NCI-H1092 (cell line): ENCODE measurements around the gene GTF2A1.
A peak's percentile ranks its signal among the peaks of the same experiment; 100 is the strongest.
"Not testable (repeated sequence)": the region's sequence is repeated elsewhere in the genome, so short reads cannot be mapped to it uniquely, and the experiment has no call there.

Source experiments
- DNase-seq: peaks from one replicate; lab custom pipeline; 2025; lab: John Stamatoyannopoulos, UW

Gene GTF2A1

GRCh38 chr14:81220830-81221578 is at the start of gene GTF2A1:
Gene GTF2A1 (minus strand): TSS chr14:81220959. CDS start chr14:81220518, 441 bp downstream.
- peak; percentile 95 for DNase-seq

DNA sequence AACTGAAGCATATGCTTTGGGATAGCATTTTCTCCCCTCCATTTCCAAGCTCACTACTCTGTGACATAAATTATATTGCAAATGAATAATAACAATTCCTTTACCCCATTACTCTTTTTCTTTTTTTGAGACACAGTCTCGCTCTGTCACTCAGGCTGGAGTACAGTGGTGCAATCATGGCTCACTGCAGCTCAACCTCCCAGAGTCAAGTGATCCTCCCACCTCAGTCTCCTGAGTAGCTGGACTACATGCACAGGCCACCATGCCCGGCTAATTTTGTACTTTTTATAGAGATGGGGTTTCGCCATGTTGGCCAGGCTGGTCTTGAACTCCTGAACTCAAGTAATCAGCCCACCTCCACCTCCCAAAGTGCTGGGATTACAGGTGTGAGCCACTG is 49.2 kb upstream of the GTF2A1 start:
- DNase-seq: no peak

DNA sequence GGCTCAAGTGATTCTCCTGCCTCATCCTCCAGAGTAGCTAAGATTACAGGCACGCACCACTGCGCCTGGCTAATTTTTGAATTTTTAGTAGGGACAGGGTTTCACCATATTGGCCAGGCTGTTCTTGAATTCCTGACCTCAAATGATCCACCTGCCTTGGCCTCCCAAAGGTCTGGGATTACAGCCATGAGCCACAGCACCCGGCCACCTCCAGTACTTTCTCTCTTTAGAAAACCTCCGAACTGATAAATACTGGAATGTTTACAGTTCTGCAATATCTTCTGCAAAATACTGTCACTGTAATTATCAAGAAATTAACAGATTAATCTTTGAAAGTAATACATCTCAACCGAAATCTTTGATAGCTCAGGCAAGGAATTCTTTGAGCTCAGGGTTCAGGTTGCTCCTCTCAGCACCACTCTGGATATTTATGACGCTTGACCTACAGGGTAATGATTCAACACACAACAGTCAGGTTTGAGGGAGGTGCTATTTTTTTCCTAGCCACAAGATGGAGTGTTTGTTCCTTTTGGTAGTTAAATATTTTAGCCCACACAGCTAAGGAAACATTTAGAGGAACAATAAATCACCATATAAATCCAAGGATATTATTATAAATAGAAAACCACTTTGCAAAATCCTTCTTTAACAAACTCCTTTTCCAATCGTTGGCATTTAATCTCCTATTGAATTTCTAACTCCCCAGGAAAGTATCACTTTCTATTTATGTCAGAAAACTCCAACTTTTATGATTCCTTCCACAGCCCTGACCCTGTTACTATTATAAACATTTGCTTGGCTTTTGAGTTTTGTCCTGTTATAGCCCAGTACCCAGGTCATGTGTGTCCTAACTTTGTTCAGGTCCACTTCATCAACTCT is 48.6 kb upstream of the GTF2A1 start:
- peak; percentile 50 for DNase-seq

GRCh38 chr14:81268016-81268416 is 47.3 kb upstream of the GTF2A1 start:
- DNase-seq: no peak

DNA sequence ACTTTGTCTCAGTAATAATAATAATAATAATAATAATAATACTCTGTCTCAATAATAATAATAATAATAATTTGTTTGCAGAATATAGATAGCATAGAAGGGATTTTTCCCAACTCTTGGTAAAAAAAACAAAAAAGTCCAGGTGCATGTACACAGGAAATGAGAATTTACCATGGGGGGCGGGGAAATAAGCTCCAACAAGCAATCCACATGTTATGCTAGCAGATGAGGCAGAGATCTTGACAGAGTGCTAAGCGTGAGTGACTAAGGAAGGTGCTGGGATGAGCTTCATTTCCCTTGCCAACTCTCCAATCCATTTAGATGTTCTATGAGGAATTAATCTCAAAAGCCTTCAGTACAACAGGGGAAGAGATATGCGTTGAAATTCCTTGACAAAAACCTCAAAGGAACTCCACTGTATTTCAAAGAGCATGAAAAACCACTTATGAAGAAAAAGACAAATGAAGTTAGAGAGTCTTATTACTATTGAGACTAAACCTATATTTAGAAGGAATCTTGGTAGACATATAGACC is 44.9 kb upstream of the GTF2A1 start:
- DNase-seq: no peak

- DNase-seq: no peak
Observed at GRCh38 chr14:81264671-81265070, 43.9 kb upstream of the GTF2A1 start.

DNA sequence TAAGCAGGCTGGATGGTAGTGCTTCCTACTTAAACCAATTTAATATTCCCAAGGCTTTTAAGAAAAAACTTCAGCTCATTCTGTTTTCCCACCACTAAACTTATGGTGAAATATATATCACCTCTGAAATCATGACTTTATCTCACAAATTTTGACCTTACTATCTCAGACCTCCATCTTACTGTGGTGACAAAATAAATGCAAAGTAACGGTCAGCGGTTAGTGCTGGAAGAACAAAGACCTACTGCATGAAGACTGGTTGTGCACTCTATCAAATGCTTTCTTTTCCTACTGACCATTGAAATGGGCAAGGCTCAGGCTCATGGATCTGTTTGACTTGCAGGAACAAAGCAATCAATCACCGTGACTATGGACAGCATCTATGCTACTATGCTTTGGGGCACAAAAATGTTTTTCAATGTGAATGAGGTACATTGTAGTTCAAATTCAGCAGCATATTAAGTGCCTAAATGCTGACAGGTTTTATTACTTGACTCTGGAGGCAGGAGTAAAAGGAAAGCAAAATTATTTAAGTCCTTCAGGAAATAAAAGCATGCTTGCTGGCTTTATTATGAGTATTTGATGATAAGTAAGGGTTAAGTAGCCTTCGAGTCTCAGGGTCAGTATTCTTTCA is 43.1 kb upstream of the GTF2A1 start:
- DNase-seq: no peak

- DNase-seq: no peak
Observed at GRCh38 chr14:81261176-81261575, 40.4 kb upstream of the GTF2A1 start.

- DNase-seq: no peak
Observed at GRCh38 chr14:81260732-81261131, 40.0 kb upstream of the GTF2A1 start.

GRCh38 chr14:81256289-81256960 is 35.7 kb upstream of the GTF2A1 start:
- DNase-seq: no peak

DNA sequence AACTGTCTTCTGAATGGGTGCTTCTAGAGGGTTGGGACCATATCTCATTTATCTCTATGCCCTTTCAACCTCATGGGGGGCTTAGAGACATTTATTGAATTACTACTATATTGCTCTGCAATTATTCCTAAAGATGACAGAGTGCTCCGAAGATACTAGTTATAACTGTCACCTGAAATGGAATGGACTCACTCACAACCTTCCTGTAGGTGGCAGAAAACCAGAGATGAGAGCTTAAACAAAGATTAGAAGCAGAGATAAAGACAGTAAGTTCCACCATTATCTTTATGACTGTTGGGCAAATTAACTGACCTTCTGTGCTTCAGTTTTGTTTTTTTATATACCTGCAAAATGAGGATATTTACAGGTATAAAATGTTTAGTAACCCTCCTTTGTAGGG is 31.5 kb upstream of the GTF2A1 start:
- DNase-seq: no peak

- no peak for DNase-seq
Observed at GRCh38 chr14:81247271-81247766, 26.6 kb upstream of the GTF2A1 start.

- no peak for DNase-seq
Observed at GRCh38 chr14:81246461-81247270, 25.9 kb upstream of the GTF2A1 start.

DNA sequence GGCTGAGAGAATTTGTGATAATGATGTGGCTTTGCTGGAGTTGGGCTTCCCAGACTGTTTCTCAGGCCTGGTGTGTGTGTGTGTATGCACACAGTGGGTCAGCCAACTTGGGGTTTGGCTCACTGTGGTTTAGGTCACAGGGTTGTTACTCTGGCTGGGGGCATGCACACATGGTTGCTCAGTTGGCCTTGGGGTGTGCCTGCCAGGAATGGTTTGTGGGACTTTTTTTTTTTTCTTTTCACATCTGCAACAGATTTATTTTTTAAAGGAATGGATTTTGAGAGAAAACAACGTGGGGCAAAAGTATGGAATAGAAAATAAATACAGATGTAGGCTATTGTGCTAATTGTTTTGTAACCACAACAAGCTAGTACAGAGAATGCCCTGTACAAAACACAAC is 25.0 kb upstream of the GTF2A1 start:
- no peak for DNase-seq

DNA sequence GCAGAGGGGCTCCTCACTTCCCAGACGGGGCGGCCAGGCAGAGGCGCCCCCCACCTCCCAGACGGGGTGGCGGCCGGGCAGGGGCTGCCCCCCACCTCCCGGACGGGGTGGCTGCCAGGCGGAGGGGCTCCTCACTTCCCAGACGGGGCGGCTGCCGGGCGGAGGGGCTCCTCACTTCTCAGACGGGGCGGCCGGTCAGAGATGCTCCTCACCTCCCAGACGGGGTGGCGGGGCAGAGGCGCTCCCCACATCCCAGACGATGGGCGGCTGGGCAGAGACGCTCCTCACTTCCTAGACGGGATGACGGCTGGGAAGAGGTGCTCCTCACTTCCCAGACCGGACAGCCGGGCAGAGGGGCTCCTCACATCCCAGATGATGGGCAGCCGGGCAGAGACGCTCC is 23.7 kb upstream of the GTF2A1 start:
- DNase-seq: not testable (repeated sequence)

DNA sequence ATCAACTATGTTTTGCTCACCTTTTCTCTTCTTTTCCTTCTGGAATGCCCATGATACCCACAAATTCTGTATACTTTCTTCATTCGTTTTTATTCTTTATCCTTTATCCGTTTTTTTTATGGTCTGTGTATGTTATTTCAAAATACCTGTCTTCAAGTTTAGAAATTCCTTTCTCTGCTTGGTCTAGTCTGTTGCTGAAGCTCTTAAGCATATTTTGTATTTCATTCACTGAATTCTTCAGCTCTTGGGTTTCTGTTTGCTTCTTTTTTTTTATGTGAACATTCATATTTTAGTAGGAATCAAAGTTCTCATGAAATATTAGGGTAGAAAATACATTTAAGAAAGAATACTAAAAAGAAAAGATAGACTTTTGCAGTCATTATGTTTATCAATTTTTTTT is 22.7 kb upstream of the GTF2A1 start:
- no peak for DNase-seq

GRCh38 chr14:81236849-81237248 is 16.1 kb upstream of the GTF2A1 start:
- DNase-seq: not testable (repeated sequence)

DNA sequence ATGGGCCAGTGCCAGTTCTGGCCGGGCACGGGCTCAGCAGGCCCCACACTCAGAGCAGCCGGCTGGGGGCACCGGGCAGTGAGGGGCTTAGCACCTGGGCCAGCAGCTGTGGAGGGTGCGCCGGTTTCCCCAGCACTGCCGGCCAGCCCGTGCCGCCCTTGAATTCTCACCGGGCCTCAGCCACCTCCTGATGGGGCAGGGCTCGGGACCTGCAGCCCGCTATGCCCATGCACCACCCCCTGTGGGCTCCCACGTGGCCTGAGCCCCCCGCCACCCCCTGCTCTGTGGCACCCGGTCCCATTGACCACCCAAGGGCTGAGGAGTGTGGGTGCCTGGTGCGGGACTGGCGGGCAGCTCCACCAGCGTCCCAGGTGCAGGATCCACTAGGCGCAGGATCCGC is 15.4 kb upstream of the GTF2A1 start:
- no peak for DNase-seq

DNA sequence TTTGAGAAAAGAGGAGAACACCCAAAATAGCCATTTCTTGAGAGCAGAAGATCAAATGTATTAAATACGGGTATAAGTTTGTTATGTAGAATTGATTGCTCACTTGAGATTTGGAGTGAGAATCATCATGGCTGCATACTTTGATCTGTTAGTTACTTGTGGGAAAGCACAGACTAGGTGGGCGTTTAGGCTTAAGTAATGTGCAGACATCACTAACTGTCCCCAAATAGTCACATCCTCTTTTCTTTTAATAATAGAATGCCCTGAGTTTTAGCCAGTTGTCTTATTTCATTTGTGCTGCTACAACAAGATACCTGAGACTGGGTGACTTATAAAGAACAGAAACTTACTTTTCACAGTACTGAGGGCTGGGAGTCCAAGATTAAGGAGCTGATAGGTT is 14.3 kb upstream of the GTF2A1 start:
- DNase-seq: no peak

GRCh38 chr14:81234278-81234677 is 13.5 kb upstream of the GTF2A1 start:
- DNase-seq: no peak

- no peak for DNase-seq
Observed at GRCh38 chr14:81233615-81234014, 12.9 kb upstream of the GTF2A1 start.
